Astrocyte of the hippocampus (primary cell): ENCODE results near the gene NOP9.
"Not testable (repeated sequence)": the region's sequence is repeated elsewhere in the genome, so short reads cannot be mapped to it uniquely, and the experiment has no call there.

ENCODE experiments used
- DNase-seq: peaks from one replicate; pipeline ENCODE4 v3.0.0; 2011; ENCODE audit warnings: low read depth, low spot score

NOP9 gene

GRCh38 chr14:24348186-24348585, 48.5 kb downstream of the NOP9 start:
- DNase-seq, result no peak

GRCh38 chr14:24349742-24350141, 50.1 kb downstream of the NOP9 start:
- no peak for DNase-seq

GRCh38 chr14:24351517-24351916, 51.9 kb downstream of the NOP9 start:
- no peak for DNase-seq

- DNase-seq, result no peak
These were observed 54.2 kb downstream of the NOP9 start for GRCh38 chr14:24353559-24354481.

GRCh38 chr14:24354482-24354825, 54.8 kb downstream of the NOP9 start:
- not testable (repeated sequence) for DNase-seq

- DNase-seq, result no peak
These were observed 55.4 kb downstream of the NOP9 start for GRCh38 chr14:24355009-24355408.

- DNase-seq, result no peak
These were observed 56.6 kb downstream of the NOP9 start for GRCh38 chr14:24356208-24356607.
